Measurements from ENCODE around the gene HRH1.
A peak's percentile ranks its signal among the peaks of the same experiment; 100 is the strongest.
"Not testable (repeated sequence)": the region's sequence is repeated elsewhere in the genome, so short reads cannot be mapped to it uniquely, and the experiment has no call there.

Gene HRH1

DNA sequence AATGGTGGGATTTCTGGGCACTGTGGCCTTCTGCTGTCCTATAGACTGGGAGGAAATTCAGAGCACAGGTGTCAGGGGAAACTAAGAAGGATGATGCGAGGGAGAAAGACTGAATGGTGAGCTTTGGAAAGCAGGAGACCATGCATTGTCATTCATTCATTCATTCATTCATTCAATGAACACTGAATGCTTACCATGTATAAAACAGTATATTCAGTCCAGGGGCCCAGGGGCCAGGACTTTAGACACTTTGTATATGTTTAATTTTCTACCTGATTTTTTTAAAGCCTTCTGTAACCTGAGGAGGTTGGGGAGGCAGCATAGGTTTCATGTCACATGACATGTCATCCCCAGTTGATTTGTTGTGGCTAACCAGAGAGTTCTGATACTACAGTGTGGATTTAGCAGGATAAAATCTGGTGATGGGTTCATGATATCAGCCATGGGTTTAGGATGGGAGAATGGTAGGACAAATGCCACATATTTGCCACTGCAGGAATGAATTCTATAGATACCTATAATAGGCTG, 60.2 kb downstream of the HRH1 start:
- CTCF ChIA-PET, result no interaction called here
- Histone ChIP-seq H3K4me3 (ENCODE audit: low read depth, low read length) (no peak overlapping the region), H3K4me1 (ENCODE audit: control insufficient read depth, insufficient read depth, low read length) (no peaks in the 10 kb centered on the region), H3K27ac (ENCODE audit: extremely low read depth, low read depth, low read length) (no peak overlapping the region), H3K9me3 (ENCODE audit: control insufficient read depth, insufficient read depth, low read depth, low read length) (no peaks in the 10 kb centered on the region), H3K36me3 (ENCODE audit: control insufficient read depth in 2 of 2, insufficient read depth in 1 of 2, low read length in 2 of 2) (no peaks in the 10 kb centered on the region)
- TF ChIP-seq IKZF3 (tag by site-specific recombination; IDR thresholded peaks at IDR 0.05) (no peak), ZNF24 (tag by site-specific recombination; IDR thresholded peaks at IDR 0.05) (peak; percentile 82), ZBTB20 (tag by site-specific recombination; IDR thresholded peaks at IDR 0.05) (peak; percentile 50; the same call in 1 of the 2 replicates)
- POLR2A ChIA-PET, result no interaction called here

DNA sequence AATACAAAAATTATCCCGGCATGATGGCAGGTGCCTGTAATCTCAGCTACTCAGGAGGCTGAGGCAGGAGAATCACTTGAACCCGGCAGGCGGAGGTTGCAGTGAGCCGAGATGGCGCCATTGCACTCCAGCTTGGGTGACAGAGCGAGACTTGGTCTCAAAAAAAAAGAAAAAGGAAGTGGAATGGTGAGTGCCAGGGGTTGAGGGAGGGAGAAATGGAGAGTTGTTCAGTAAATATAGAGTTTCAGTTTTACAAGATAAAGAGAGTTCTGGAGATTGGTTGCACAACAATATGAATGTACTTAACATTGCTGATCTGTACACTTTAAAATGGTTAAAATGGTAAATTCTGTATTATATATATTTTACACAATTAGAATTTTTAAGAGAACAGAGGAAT, 63.1 kb downstream of the HRH1 start:
- H3K36me3 ChIP-seq (ENCODE audit: control insufficient read depth in 2 of 2, insufficient read depth in 1 of 2, low read length in 2 of 2); CTCF ChIA-PET; POLR2A ChIA-PET; H3K4me3 ChIP-seq (ENCODE audit: low read depth, low read length); H3K4me1 ChIP-seq (ENCODE audit: control insufficient read depth, insufficient read depth, low read length); H3K9me3 ChIP-seq (ENCODE audit: control insufficient read depth, insufficient read depth, low read depth, low read length); H3K27ac ChIP-seq (ENCODE audit: extremely low read depth, low read depth, low read length): not testable (repeated sequence)

GRCh38 chr3:11220230-11220629, 65.9 kb downstream of the HRH1 start:
- ChIA-PET POLR2A (no interaction called here), CTCF (interaction anchor here (0.8 kb wide), 1 partner anchor 14 kb away, joined by 3 read pairs; no protein-coding TSS in a partner anchor)
- Histone ChIP-seq H3K36me3 (ENCODE audit: control insufficient read depth in 2 of 2, insufficient read depth in 1 of 2, low read length in 2 of 2) (no peaks in the 10 kb centered on the region), H3K27ac (ENCODE audit: extremely low read depth, low read depth, low read length) (no peak overlapping the region), H3K9me3 (ENCODE audit: control insufficient read depth, insufficient read depth, low read depth, low read length) (no peaks in the 10 kb centered on the region), H3K4me3 (ENCODE audit: low read depth, low read length) (no peak overlapping the region), H3K4me1 (ENCODE audit: control insufficient read depth, insufficient read depth, low read length) (no peaks in the 10 kb centered on the region)
- TF ChIP-seq ZNF132 (tag by site-specific recombination; IDR thresholded peaks at IDR 0.05; ENCODE audit: borderline replicate concordance) (no peak), ZNF548 (tag by site-specific recombination; IDR thresholded peaks at IDR 0.05) (no peak), SP2 (tag by site-specific recombination; IDR thresholded peaks at IDR 0.05) (no peak), ZNF416 (tag by site-specific recombination; IDR thresholded peaks at IDR 0.05) (no peak), ZNF473 (tag by site-specific recombination; IDR thresholded peaks at IDR 0.05) (no peak), HOXC10 (CRISPR knock-in tag; IDR thresholded peaks at IDR 0.05) (no peak)

DNA sequence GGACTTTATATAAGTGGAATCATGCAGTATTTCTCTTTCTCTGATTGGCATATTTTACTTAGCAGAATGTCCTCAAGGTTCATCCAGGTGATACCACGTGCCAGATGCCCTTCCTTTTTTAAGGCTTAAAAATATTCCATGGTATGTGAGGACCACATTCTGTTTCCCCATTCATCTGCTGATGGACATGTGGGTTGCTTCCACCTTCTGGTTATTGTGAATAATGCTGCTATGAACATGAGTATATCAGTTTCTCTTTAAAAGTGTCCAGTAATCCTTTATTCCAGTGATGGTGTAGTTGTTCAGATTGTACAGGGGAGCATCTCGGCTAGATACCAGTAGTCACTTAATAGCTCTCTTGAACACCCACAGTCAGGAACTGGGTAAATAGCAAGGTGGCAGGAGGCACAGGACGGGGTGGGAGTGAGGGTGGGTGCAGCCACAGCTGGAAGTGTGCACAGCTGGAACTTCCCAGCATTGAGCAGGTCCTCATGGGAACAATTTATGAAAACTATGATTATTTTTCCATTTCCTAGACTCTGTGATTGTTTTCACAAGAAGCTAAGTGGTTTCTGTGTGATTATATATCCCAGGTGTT, 67.6 kb downstream of the HRH1 start:
- ChIA-PET CTCF (interaction anchor here (1.2 kb wide), 1 partner anchor 161 kb away, joined by 3 read pairs; no protein-coding TSS in a partner anchor), POLR2A (no interaction called here)
- peak; percentile 28; the same call in 1 of the 2 replicates for TF ChIP-seq EGR2 (tag by site-specific recombination; IDR thresholded peaks at IDR 0.05; ENCODE audit: low read depth)
- TF ChIP-seq RBAK (tag by site-specific recombination; IDR thresholded peaks at IDR 0.05), result no peak
- TF ChIP-seq ZNF677 (tag by site-specific recombination; IDR thresholded peaks at IDR 0.05), result no peak
- no peak for TF ChIP-seq KLF7 (tag by site-specific recombination; IDR thresholded peaks at IDR 0.05; ENCODE audit: borderline replicate concordance)
- no peak for TF ChIP-seq ZNF707 (tag by site-specific recombination; IDR thresholded peaks at IDR 0.05)
- no peak for TF ChIP-seq ZNF391 (tag by site-specific recombination; IDR thresholded peaks at IDR 0.05; ENCODE audit: borderline replicate concordance, low read depth)
- TF ChIP-seq ZNF549 (tag by site-specific recombination; IDR thresholded peaks at IDR 0.05), result no peak
- no peak for TF ChIP-seq YY1 (tag by site-specific recombination; IDR thresholded peaks at IDR 0.05)
- no peaks in the 10 kb centered on the region for H3K4me1 ChIP-seq (ENCODE audit: control insufficient read depth, insufficient read depth, low read length)
- H3K9me3 ChIP-seq (ENCODE audit: control insufficient read depth, insufficient read depth, low read depth, low read length), result no peaks in the 10 kb centered on the region
- H3K27ac ChIP-seq (ENCODE audit: extremely low read depth, low read depth, low read length), result no peak overlapping the region
- no peaks in the 10 kb centered on the region for H3K36me3 ChIP-seq (ENCODE audit: control insufficient read depth in 2 of 2, insufficient read depth in 1 of 2, low read length in 2 of 2)
- no peak overlapping the region for H3K4me3 ChIP-seq (ENCODE audit: low read depth, low read length)

GRCh38 chr3:11224010-11224409, 69.7 kb downstream of the HRH1 start:
- ChIA-PET POLR2A (no interaction called here), CTCF (no interaction called here)
- Histone ChIP-seq H3K4me3 (ENCODE audit: low read depth, low read length) (no peak overlapping the region), H3K27ac (ENCODE audit: extremely low read depth, low read depth, low read length) (no peak overlapping the region), H3K4me1 (ENCODE audit: control insufficient read depth, insufficient read depth, low read length) (no peaks in the 10 kb centered on the region), H3K9me3 (ENCODE audit: control insufficient read depth, insufficient read depth, low read depth, low read length) (no peaks in the 10 kb centered on the region), H3K36me3 (ENCODE audit: control insufficient read depth in 2 of 2, insufficient read depth in 1 of 2, low read length in 2 of 2) (no peaks in the 10 kb centered on the region)
- TF ChIP-seq, protein P1, sequence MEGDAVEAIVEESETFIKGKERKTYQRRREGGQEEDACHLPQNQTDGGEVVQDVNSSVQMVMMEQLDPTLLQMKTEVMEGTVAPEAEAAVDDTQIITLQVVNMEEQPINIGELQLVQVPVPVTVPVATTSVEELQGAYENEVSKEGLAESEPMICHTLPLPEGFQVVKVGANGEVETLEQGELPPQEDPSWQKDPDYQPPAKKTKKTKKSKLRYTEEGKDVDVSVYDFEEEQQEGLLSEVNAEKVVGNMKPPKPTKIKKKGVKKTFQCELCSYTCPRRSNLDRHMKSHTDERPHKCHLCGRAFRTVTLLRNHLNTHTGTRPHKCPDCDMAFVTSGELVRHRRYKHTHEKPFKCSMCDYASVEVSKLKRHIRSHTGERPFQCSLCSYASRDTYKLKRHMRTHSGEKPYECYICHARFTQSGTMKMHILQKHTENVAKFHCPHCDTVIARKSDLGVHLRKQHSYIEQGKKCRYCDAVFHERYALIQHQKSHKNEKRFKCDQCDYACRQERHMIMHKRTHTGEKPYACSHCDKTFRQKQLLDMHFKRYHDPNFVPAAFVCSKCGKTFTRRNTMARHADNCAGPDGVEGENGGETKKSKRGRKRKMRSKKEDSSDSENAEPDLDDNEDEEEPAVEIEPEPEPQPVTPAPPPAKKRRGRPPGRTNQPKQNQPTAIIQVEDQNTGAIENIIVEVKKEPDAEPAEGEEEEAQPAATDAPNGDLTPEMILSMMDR (tag by site-specific recombination; IDR thresholded peaks at IDR 0.05), result no peak
- no peak for TF ChIP-seq MYNN (tag by site-specific recombination; IDR thresholded peaks at IDR 0.05; ENCODE audit: borderline replicate concordance)
- TF ChIP-seq HIC1 (tag by site-specific recombination; IDR thresholded peaks at IDR 0.05), result no peak
- TF ChIP-seq ZNF670 (tag by site-specific recombination; IDR thresholded peaks at IDR 0.05; ENCODE audit: low read depth), result no peak
- no peak for TF ChIP-seq ZBTB7A (tag by site-specific recombination; IDR thresholded peaks at IDR 0.05; ENCODE audit: low read depth)
- no peak for TF ChIP-seq ZNF404 (tag by site-specific recombination; IDR thresholded peaks at IDR 0.05)
- TF ChIP-seq ZBTB20 (tag by site-specific recombination; IDR thresholded peaks at IDR 0.05), result no peak

Data from HEK293 (cell line).